RWPE2 (cell line): ENCODE measurements around the gene MYBPC3.
"Not testable (repeated sequence)": the region's sequence is repeated elsewhere in the genome, so short reads cannot be mapped to it uniquely, and the experiment has no call there.

Experiments used
- ATAC-seq: fragments of 200-7000 bp; cut with Tn5 transposase; 3 replicates; pipeline ENCODE4 v1.9.1; 2021; ENCODE audit warnings: low read depth
- DNase-seq: peaks from one replicate; pipeline ENCODE4 v3.0.0-alpha.2; 2020; ENCODE audit warnings: low spot score
- H3K27ac ChIP-seq: fragments of 450-650 bp; 2 replicates; pipeline ENCODE4 v1.5.1; 2017; ENCODE audit warnings: mild to moderate bottlenecking; ENCODE audit not compliant: poor library complexity, severe bottlenecking
- H3K27me3 ChIP-seq: fragments of 250-450 bp; sonication (Bioruptor Pico); 2 replicates; pipeline ENCODE4 v1.5.1; 2021; ENCODE audit warnings: mild to moderate bottlenecking, moderate library complexity; ENCODE audit not compliant: insufficient read depth, poor library complexity, severe bottlenecking
- H3K36me3 ChIP-seq: fragments of 250-450 bp; sonication (Bioruptor Pico); 2 replicates; pipeline ENCODE4 v1.5.1; 2020; ENCODE audit warnings: low read depth, mild to moderate bottlenecking, moderate library complexity
- H3K4me1 ChIP-seq: fragments of 250-450 bp; sonication (Bioruptor Pico); 2 replicates; pipeline ENCODE4 v1.5.1; 2021; ENCODE audit warnings: mild to moderate bottlenecking, moderate library complexity; ENCODE audit not compliant: insufficient read depth, poor library complexity, severe bottlenecking
- H3K4me3 ChIP-seq: fragments of 250-450 bp; sonication (Bioruptor Pico); 2 replicates; pipeline ENCODE4 v1.5.1; 2021; ENCODE audit warnings: mild to moderate bottlenecking, moderate library complexity; ENCODE audit not compliant: severe bottlenecking
- H3K9me3 ChIP-seq: fragments of 250-450 bp; sonication (Bioruptor Pico); 2 replicates; pipeline ENCODE4 v1.5.1; 2021; ENCODE audit warnings: mild to moderate bottlenecking, moderate library complexity; ENCODE audit not compliant: severe bottlenecking
- CTCF ChIP-seq: fragments of 450-650 bp; IDR thresholded peaks from one replicate; pipeline ENCODE4 v1.5.1; 2017; ENCODE audit warnings: mild to moderate bottlenecking, moderate library complexity; ENCODE audit not compliant: poor library complexity, severe bottlenecking

MYBPC3 gene

GRCh38 chr11:47335733-47336132, 16.8 kb downstream of the MYBPC3 start:
- Histone ChIP-seq H3K4me1 (no peaks in the 10 kb centered on the region), H3K4me3 (no peak overlapping the region), H3K27me3 (no peaks in the 10 kb centered on the region), H3K36me3 (no peaks in the 10 kb centered on the region), H3K27ac (no peak overlapping the region), H3K9me3 (no peaks in the 10 kb centered on the region)
- DNase-seq (no peak), ATAC-seq (no peak)
- no peak for TF ChIP-seq CTCF

- not testable (repeated sequence) for H3K27ac ChIP-seq, H3K4me1 ChIP-seq, H3K4me3 ChIP-seq, H3K36me3 ChIP-seq, DNase-seq, H3K9me3 ChIP-seq, ATAC-seq, H3K27me3 ChIP-seq
Measured at GRCh38 chr11:47334699-47335411, 17.6 kb downstream of the MYBPC3 start.

- Histone ChIP-seq H3K4me1 (no peaks in the 10 kb centered on the region), H3K27me3 (no peaks in the 10 kb centered on the region), H3K9me3 (no peaks in the 10 kb centered on the region), H3K27ac (no peak overlapping the region), H3K36me3 (no peaks in the 10 kb centered on the region), H3K4me3 (no peak overlapping the region)
- no peak for ATAC-seq
- no peak for DNase-seq
- TF ChIP-seq CTCF, result no peak
Measured at GRCh38 chr11:47333886-47334443, 18.5 kb downstream of the MYBPC3 start.

- Histone ChIP-seq H3K27ac (no peak overlapping the region), H3K4me3 (no peak overlapping the region), H3K27me3 (no peaks in the 10 kb centered on the region), H3K36me3 (no peaks in the 10 kb centered on the region), H3K9me3 (no peaks in the 10 kb centered on the region), H3K4me1 (no peaks in the 10 kb centered on the region)
- TF ChIP-seq CTCF, result no peak
- DNase-seq (no peak), ATAC-seq (no peak)
Measured at GRCh38 chr11:47333526-47333845, 19.0 kb downstream of the MYBPC3 start.

- Histone ChIP-seq H3K27me3 (no peaks in the 10 kb centered on the region), H3K36me3 (no peaks in the 10 kb centered on the region), H3K9me3 (no peaks in the 10 kb centered on the region), H3K4me1 (no peaks in the 10 kb centered on the region), H3K27ac (no peak overlapping the region), H3K4me3 (no peak overlapping the region)
- TF ChIP-seq CTCF, result no peak
- DNase-seq, result no peak
- ATAC-seq, result no peak
Measured at GRCh38 chr11:47332791-47333525, 19.5 kb downstream of the MYBPC3 start.
